ENCODE data around the gene ZNF692.

- TF ChIP-seq RXRA (IDR thresholded peaks at IDR 0.05) (no peak), ZBTB33 (IDR thresholded peaks at IDR 0.05) (no peak), CTCF (IDR thresholded peaks at IDR 0.05; ENCODE audit: low read depth, low read length, missing input control) (no peak), FOXA1 (IDR thresholded peaks at IDR 0.05) (no peak), TAF1 (conservative IDR thresholded peaks at IDR 0.05) (no peak), YY1 (IDR thresholded peaks at IDR 0.05) (no peak), MAX (IDR thresholded peaks at IDR 0.05) (no peak), RAD21 (IDR thresholded peaks at IDR 0.05) (no peak), FOXA2 (IDR thresholded peaks at IDR 0.05) (no peak), EGR1 (IDR thresholded peaks at IDR 0.05; ENCODE audit: low read depth in 2 of 2) (no peak), JUND (IDR thresholded peaks at IDR 0.05) (no peak), SP1 (IDR thresholded peaks at IDR 0.05) (no peak)
Observed at GRCh38 chr1:248852481-248853405, 6.1 kb downstream of the ZNF692 start.
